ENCODE results near the gene CFAP410.

- TF ChIP-seq, protein P1, sequence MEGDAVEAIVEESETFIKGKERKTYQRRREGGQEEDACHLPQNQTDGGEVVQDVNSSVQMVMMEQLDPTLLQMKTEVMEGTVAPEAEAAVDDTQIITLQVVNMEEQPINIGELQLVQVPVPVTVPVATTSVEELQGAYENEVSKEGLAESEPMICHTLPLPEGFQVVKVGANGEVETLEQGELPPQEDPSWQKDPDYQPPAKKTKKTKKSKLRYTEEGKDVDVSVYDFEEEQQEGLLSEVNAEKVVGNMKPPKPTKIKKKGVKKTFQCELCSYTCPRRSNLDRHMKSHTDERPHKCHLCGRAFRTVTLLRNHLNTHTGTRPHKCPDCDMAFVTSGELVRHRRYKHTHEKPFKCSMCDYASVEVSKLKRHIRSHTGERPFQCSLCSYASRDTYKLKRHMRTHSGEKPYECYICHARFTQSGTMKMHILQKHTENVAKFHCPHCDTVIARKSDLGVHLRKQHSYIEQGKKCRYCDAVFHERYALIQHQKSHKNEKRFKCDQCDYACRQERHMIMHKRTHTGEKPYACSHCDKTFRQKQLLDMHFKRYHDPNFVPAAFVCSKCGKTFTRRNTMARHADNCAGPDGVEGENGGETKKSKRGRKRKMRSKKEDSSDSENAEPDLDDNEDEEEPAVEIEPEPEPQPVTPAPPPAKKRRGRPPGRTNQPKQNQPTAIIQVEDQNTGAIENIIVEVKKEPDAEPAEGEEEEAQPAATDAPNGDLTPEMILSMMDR (conservative IDR thresholded peaks at IDR 0.05; ENCODE audit: low read depth, low read length), result no peak
- TF ChIP-seq RAD21 (IDR thresholded peaks at IDR 0.05; ENCODE audit: low read length) (no peak), SMC3 (IDR thresholded peaks at IDR 0.05; ENCODE audit: low read depth, low read length) (no peak), RCOR1 (IDR thresholded peaks at IDR 0.05; ENCODE audit: insufficient replicate concordance, low read length) (no peak), POLR2A (IDR thresholded peaks at IDR 0.05; ENCODE audit: low read depth, low read length) (no peak), CHD1 (IDR thresholded peaks at IDR 0.05; ENCODE audit: low read depth, low read length) (no peak), ELK1 (IDR thresholded peaks at IDR 0.05; ENCODE audit: borderline replicate concordance, low read depth, low read length) (no peak), CEBPB (IDR thresholded peaks at IDR 0.05; ENCODE audit: low read depth, low read length) (no peak), BHLHE40 (IDR thresholded peaks at IDR 0.05; ENCODE audit: low read depth, low read length) (no peak), FOS (IDR thresholded peaks at IDR 0.05; ENCODE audit: low read depth, low read length) (no peak), RFX5 (IDR thresholded peaks at IDR 0.05; ENCODE audit: low read depth, low read length) (no peak), NFE2L2 (IDR thresholded peaks at IDR 0.05; ENCODE audit: low read depth, low read length) (no peak), MAZ (IDR thresholded peaks at IDR 0.05; ENCODE audit: borderline replicate concordance, low read depth, low read length) (no peak)
Measured at GRCh38 chr21:44283948-44284347, 55.2 kb downstream of the CFAP410 start.
